ENCODE results near the gene USP25.

USP25 gene, protein sequence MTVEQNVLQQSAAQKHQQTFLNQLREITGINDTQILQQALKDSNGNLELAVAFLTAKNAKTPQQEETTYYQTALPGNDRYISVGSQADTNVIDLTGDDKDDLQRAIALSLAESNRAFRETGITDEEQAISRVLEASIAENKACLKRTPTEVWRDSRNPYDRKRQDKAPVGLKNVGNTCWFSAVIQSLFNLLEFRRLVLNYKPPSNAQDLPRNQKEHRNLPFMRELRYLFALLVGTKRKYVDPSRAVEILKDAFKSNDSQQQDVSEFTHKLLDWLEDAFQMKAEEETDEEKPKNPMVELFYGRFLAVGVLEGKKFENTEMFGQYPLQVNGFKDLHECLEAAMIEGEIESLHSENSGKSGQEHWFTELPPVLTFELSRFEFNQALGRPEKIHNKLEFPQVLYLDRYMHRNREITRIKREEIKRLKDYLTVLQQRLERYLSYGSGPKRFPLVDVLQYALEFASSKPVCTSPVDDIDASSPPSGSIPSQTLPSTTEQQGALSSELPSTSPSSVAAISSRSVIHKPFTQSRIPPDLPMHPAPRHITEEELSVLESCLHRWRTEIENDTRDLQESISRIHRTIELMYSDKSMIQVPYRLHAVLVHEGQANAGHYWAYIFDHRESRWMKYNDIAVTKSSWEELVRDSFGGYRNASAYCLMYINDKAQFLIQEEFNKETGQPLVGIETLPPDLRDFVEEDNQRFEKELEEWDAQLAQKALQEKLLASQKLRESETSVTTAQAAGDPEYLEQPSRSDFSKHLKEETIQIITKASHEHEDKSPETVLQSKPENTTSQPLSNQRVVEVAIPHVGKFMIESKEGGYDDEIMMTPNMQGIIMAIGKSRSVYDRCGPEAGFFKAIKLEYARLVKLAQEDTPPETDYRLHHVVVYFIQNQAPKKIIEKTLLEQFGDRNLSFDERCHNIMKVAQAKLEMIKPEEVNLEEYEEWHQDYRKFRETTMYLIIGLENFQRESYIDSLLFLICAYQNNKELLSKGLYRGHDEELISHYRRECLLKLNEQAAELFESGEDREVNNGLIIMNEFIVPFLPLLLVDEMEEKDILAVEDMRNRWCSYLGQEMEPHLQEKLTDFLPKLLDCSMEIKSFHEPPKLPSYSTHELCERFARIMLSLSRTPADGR

DNA sequence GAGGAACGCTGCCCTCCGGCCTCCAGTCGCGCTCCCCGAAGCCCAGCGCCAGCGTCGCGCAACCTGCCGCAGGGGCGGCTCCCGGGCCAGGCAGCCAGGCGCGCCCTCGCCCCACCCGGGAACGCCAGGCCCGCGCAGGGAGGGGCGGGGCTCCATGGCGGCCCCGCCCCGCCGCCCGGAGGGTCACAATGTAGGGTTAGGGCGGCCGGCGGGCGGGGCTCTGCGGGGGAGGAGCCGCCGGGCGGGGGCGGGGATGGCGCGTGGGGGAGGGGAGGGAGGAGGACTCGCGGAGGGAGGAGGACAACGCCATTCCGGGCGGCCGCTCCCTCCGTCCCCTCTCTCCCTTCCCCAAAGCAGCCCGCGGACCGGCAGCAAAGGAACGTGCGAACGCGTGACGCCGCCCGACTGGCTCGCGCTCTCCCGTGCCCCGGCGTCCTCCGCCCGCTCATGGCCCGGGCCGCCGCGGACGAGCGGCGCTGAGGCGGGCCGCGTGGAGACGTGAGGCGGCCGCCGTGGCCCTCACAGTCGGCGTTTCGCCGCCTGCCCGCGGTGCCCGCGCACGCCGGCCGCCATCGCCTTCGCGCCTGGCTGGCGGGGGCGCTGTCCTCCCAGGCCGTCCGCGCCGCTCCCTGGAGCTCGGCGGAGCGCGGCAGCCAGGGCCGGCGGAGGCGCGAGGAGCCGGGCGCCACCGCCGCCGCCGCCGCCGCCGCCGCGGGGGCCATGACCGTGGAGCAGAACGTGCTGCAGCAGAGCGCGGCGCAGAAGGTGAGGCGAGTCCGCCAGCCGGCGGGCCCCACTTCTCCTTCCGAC, at the start of gene USP25:
Gene USP25, plus strand, starts transcription at position 309 of the 810 bp plus-strand sequence. Its CDS starts 412 bp downstream, at position 721.
- TF ChIP-seq, protein P1, sequence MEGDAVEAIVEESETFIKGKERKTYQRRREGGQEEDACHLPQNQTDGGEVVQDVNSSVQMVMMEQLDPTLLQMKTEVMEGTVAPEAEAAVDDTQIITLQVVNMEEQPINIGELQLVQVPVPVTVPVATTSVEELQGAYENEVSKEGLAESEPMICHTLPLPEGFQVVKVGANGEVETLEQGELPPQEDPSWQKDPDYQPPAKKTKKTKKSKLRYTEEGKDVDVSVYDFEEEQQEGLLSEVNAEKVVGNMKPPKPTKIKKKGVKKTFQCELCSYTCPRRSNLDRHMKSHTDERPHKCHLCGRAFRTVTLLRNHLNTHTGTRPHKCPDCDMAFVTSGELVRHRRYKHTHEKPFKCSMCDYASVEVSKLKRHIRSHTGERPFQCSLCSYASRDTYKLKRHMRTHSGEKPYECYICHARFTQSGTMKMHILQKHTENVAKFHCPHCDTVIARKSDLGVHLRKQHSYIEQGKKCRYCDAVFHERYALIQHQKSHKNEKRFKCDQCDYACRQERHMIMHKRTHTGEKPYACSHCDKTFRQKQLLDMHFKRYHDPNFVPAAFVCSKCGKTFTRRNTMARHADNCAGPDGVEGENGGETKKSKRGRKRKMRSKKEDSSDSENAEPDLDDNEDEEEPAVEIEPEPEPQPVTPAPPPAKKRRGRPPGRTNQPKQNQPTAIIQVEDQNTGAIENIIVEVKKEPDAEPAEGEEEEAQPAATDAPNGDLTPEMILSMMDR (IDR thresholded peaks at IDR 0.05; ENCODE audit: poor library complexity, severe bottlenecking), result peak; percentile 57
- DNase-seq (ENCODE audit: low spot score) (peak; percentile 82), ATAC-seq (ENCODE audit: low read depth) (peak; percentile 76)
- H3K9me3 ChIP-seq (ENCODE audit: severe bottlenecking), result no peaks in the 10 kb centered on the region
- no peaks in the 10 kb centered on the region; the same call in 1 of the 2 replicates for H3K36me3 ChIP-seq (ENCODE audit: low read depth)
- H3K4me3 ChIP-seq (ENCODE audit: severe bottlenecking), result peak within 1 kb of the TSS; percentile 97
- H3K27ac ChIP-seq (ENCODE audit: poor library complexity, severe bottlenecking), result peak within 1 kb of the TSS; percentile 83
- H3K27me3 ChIP-seq (ENCODE audit: insufficient read depth, poor library complexity, severe bottlenecking), result no peaks in the 10 kb centered on the region
- peaks cover 12% of the 10 kb centered on the region for H3K4me1 ChIP-seq (ENCODE audit: insufficient read depth, poor library complexity, severe bottlenecking)

DNA sequence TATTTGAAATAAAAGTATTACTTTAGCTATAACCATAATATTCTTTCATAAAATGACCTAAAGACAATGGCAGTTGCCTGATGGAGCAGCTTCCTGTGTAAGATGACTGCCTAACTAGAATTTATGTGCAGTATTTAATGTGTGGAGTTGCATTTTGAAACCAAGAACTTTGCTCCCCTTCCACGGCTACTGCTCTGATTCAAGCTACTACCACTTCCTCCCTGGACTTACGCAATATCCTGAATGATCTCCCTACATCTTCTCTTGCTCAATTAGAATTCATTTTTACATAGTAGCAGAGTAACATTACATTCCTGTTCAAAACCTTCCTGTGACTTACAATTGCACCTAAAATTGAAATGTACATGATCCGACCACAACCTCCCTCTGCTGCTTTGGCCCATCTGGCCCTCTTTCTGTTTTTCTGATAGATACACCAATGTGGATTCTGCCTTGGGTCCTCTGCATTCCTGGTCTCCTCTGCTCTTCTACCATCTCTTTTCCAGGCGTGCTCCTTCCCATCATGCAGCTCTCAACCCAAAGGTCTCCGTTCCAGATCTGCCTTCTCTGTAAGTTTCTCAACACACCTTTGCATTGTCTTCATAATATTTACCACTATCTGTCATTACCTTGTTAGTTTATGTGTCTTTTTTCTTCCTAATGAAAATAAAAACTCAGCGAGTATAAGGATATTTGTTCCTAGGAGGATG, 47.4 kb upstream of the USP25 start:
- peaks cover 21% of the 10 kb centered on the region for H3K4me1 ChIP-seq (ENCODE audit: insufficient read depth, poor library complexity, severe bottlenecking)
- H3K9me3 ChIP-seq (ENCODE audit: severe bottlenecking), result no peaks in the 10 kb centered on the region
- H3K4me3 ChIP-seq (ENCODE audit: severe bottlenecking), result no peak overlapping the region
- ATAC-seq (ENCODE audit: low read depth), result peak; percentile 69
- no peaks in the 10 kb centered on the region for H3K27me3 ChIP-seq (ENCODE audit: insufficient read depth, poor library complexity, severe bottlenecking)
- DNase-seq (ENCODE audit: low spot score), result no peak
- TF ChIP-seq, protein P1 (IDR thresholded peaks at IDR 0.05; ENCODE audit: poor library complexity, severe bottlenecking), result no peak
- H3K36me3 ChIP-seq (ENCODE audit: low read depth), result no peaks in the 10 kb centered on the region
- H3K27ac ChIP-seq (ENCODE audit: poor library complexity, severe bottlenecking), result peak overlapping the region; percentile 94

DNA sequence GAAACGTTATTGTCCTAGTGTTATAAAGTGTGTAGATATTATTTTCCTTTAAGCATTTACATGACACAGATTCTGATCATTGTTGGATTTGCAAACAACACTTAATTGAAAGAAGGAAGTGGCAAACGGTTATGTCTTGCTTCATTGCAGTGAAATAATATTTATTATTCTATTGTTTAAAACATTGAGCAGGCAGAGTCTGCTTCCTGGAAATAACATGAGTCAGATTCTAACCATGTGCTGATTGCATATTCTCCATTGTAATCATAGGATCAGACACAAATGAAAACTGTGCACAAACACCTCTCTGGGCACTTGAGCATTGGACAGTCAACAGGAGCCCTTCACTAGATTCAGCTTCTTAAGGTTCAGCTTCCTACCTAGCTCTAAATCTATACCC, 46.8 kb upstream of the USP25 start:
- Histone ChIP-seq H3K36me3 (ENCODE audit: low read depth) (no peaks in the 10 kb centered on the region), H3K4me1 (ENCODE audit: insufficient read depth, poor library complexity, severe bottlenecking) (peaks cover 22% of the 10 kb centered on the region), H3K27me3 (ENCODE audit: insufficient read depth, poor library complexity, severe bottlenecking) (no peaks in the 10 kb centered on the region), H3K9me3 (ENCODE audit: severe bottlenecking) (no peaks in the 10 kb centered on the region), H3K27ac (ENCODE audit: poor library complexity, severe bottlenecking) (peak overlapping the region; percentile 94), H3K4me3 (ENCODE audit: severe bottlenecking) (no peak overlapping the region)
- DNase-seq (ENCODE audit: low spot score) (no peak), ATAC-seq (ENCODE audit: low read depth) (peak; percentile 83)
- TF ChIP-seq, protein P1 (IDR thresholded peaks at IDR 0.05; ENCODE audit: poor library complexity, severe bottlenecking), result no peak

DNA sequence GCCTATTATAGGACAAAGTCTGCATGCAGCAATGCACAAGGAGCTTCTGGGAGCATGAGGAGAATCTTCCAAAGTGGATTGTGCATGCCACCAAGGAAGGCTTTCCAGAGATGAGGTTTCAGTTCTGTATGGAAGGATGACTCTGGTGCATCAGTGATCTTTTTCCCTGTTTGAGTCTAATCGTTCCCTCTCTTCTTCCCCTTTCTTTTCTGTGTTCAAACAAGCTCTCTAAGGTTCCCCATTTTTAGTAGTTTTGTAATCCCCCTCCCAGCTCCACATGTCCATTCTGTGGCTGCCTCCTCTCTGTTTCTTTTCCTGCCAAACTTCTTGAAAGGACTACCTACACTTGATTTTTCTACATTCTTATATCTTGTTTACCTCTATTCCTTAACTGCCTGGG, 43.3 kb upstream of the USP25 start:
- DNase-seq (ENCODE audit: low spot score) (no peak), ATAC-seq (ENCODE audit: low read depth) (no peak)
- no peaks in the 10 kb centered on the region for H3K36me3 ChIP-seq (ENCODE audit: low read depth)
- H3K27ac ChIP-seq (ENCODE audit: poor library complexity, severe bottlenecking), result no peak overlapping the region
- no peak overlapping the region for H3K4me3 ChIP-seq (ENCODE audit: severe bottlenecking)
- no peaks in the 10 kb centered on the region for H3K27me3 ChIP-seq (ENCODE audit: insufficient read depth, poor library complexity, severe bottlenecking)
- H3K4me1 ChIP-seq (ENCODE audit: insufficient read depth, poor library complexity, severe bottlenecking), result peaks cover 33% of the 10 kb centered on the region
- TF ChIP-seq, protein P1 (IDR thresholded peaks at IDR 0.05; ENCODE audit: poor library complexity, severe bottlenecking), result no peak
- no peaks in the 10 kb centered on the region for H3K9me3 ChIP-seq (ENCODE audit: severe bottlenecking)

Measured in RWPE2 (cell line).